SU-DHL-6 (cell line): ENCODE measurements around the gene ZBP1.

ENCODE experiments used
- H2AFZ ChIP-seq: fragments of 200-600 bp; sonication (generic); 2 replicates; pipeline ENCODE4 v1.6.1; 2014; ENCODE audit warnings: low read depth, mild to moderate bottlenecking, moderate library complexity, mixed read lengths, antibody characterized with exemption, low read length; ENCODE audit not compliant: severe bottlenecking
- H3F3A ChIP-seq: fragments of 200-600 bp; shearing (Covaris generic); 2 replicates; pipeline ENCODE4 v1.6.0; 2016; ENCODE audit warnings: antibody characterized with exemption, mild to moderate bottlenecking; ENCODE audit not compliant: insufficient read depth
- H3K27ac ChIP-seq: fragments of 200-600 bp; sonication (generic); 2 replicates; pipeline ENCODE4 v1.5.1; 2016; ENCODE audit warnings: low read depth, mild to moderate bottlenecking, low read length, moderate library complexity, mixed read lengths
- H3K27me3 ChIP-seq: fragments of 200-600 bp; sonication (generic), shearing (Covaris generic); 2 replicates; pipeline ENCODE4 v1.6.0; 2014; ENCODE audit warnings: mild to moderate bottlenecking, low read length
- H3K36me3 ChIP-seq: fragments of 200-600 bp; sonication (generic); 2 replicates; pipeline ENCODE4 v1.6.1; 2014; ENCODE audit warnings: mild to moderate bottlenecking, low read length, mixed read lengths
- H3K4me2 ChIP-seq: fragments of 300-600, 200-600 bp; shearing (Covaris generic), sonication (generic); 2 replicates; pipeline ENCODE4 v1.6.0; 2014; ENCODE audit warnings: low read length, low read depth, mild to moderate bottlenecking; ENCODE audit not compliant: poor library complexity, severe bottlenecking
- H3K4me3 ChIP-seq: fragments of 200-600 bp; sonication (generic); 2 replicates; pipeline ENCODE4 v1.5.1; 2014; ENCODE audit warnings: antibody characterized with exemption, low read length, mild to moderate bottlenecking, mixed read lengths; ENCODE audit not compliant: insufficient read depth, poor library complexity, severe bottlenecking
- H3K79me2 ChIP-seq: fragments of 200-600 bp; sonication (generic); 2 replicates; pipeline ENCODE4 v1.6.1; 2014; ENCODE audit warnings: mild to moderate bottlenecking, low read length, moderate library complexity; ENCODE audit not compliant: insufficient read depth
- H3K9ac ChIP-seq: fragments of 200-600 bp; sonication (generic); 2 replicates; pipeline ENCODE4 v1.7.0; 2014; ENCODE audit warnings: mild to moderate bottlenecking, low read length
- H3K9me2 ChIP-seq: fragments of 200-600 bp; sonication (generic); replicated peaks from 2 replicates; pipeline ENCODE4 v1.6.1; 2014; ENCODE audit warnings: low read length; ENCODE audit not compliant: insufficient read depth
- H3K9me3 ChIP-seq: fragments of 200-600 bp; sonication (generic); 2 replicates; pipeline ENCODE4 v1.6.1; 2014; ENCODE audit warnings: low read length, mixed read lengths; ENCODE audit not compliant: insufficient read depth
- H4K20me1 ChIP-seq: fragments of 200-600 bp; sonication (generic); 2 replicates; pipeline ENCODE4 v1.6.1; 2014; ENCODE audit warnings: low read depth, mild to moderate bottlenecking, antibody characterized with exemption, low read length, moderate library complexity, mixed read lengths
- CTCF ChIP-seq: fragments of 200-600 bp; sonication (generic); IDR thresholded peaks from one replicate; pipeline ENCODE4 v1.5.1; 2017; ENCODE audit warnings: antibody characterized with exemption, mild to moderate bottlenecking, low read length, moderate library complexity; ENCODE audit not compliant: insufficient read depth, poor library complexity, severe bottlenecking
- EZH2phosphoT487 ChIP-seq: fragments of 200-600 bp; sonication (generic), shearing (Covaris generic); conservative IDR thresholded peaks from 2 replicates; pipeline ENCODE4 v1.6.1; 2018; ENCODE audit warnings: mild to moderate bottlenecking, antibody characterized with exemption, low read length, moderate library complexity, mixed read lengths

ZBP1 gene

GRCh38 chr20:57558614-57559288, 61.5 kb downstream of the ZBP1 start:
- no peaks in the 10 kb centered on the region for H4K20me1 ChIP-seq
- no peak overlapping the region for H3K4me2 ChIP-seq
- H3K9me3 ChIP-seq, result no peaks in the 10 kb centered on the region
- no peak overlapping the region for H2AFZ ChIP-seq
- no peak overlapping the region for H3K4me3 ChIP-seq
- H3F3A ChIP-seq, result no peaks in the 10 kb centered on the region
- no peaks in the 10 kb centered on the region for H3K9me2 ChIP-seq
- no peaks in the 10 kb centered on the region for H3K79me2 ChIP-seq
- H3K27me3 ChIP-seq, result no peaks in the 10 kb centered on the region
- H3K9ac ChIP-seq, result no peak overlapping the region
- TF ChIP-seq CTCF (no peak), EZH2phosphoT487 (no peak)
- H3K27ac ChIP-seq, result no peak overlapping the region
- H3K36me3 ChIP-seq, result no peaks in the 10 kb centered on the region

GRCh38 chr20:57557926-57558613, 62.2 kb downstream of the ZBP1 start:
- Histone ChIP-seq H2AFZ (no peak overlapping the region), H3K27me3 (no peaks in the 10 kb centered on the region), H3K9me2 (no peaks in the 10 kb centered on the region), H3K9me3 (no peaks in the 10 kb centered on the region), H3K79me2 (no peaks in the 10 kb centered on the region), H3K4me2 (no peak overlapping the region), H4K20me1 (no peaks in the 10 kb centered on the region), H3K36me3 (no peaks in the 10 kb centered on the region), H3K27ac (no peak overlapping the region), H3K9ac (no peak overlapping the region), H3F3A (no peaks in the 10 kb centered on the region), H3K4me3 (no peak overlapping the region)
- TF ChIP-seq EZH2phosphoT487 (no peak), CTCF (no peak)

GRCh38 chr20:57556980-57557274, 63.3 kb downstream of the ZBP1 start:
- Histone ChIP-seq H3K27ac (no peak overlapping the region), H3K9ac (no peak overlapping the region), H3K27me3 (no peaks in the 10 kb centered on the region), H3K9me2 (no peaks in the 10 kb centered on the region), H4K20me1 (no peaks in the 10 kb centered on the region), H3K4me3 (no peak overlapping the region), H3K4me2 (no peak overlapping the region), H2AFZ (no peak overlapping the region), H3K79me2 (no peaks in the 10 kb centered on the region), H3K9me3 (no peaks in the 10 kb centered on the region), H3F3A (no peaks in the 10 kb centered on the region), H3K36me3 (no peaks in the 10 kb centered on the region)
- TF ChIP-seq CTCF (no peak), EZH2phosphoT487 (no peak)
